WTC11 (cell line): ENCODE measurements around the gene PTPN13. TPM values are rescaled to one million over a fixed set of nuclear protein-coding genes. Genes with fewer than 3 reads are reported as not detected.

Experiments
- ATAC-seq: fragments of 200-7000 bp; cut with Tn5 transposase; 2 replicates; pipeline ENCODE4 v1.10.0; 2021; ENCODE audit warnings: mild to moderate bottlenecking, moderate library complexity
- CTCF ChIA-PET: fragments of 300-600 bp; sonication (Branson Sonifier 250); formaldehyde crosslinking; loops from one replicate; lab custom pipeline; 2021; ENCODE audit warnings: antibody characterized with exemption; lab: Charles Lee
- POLR2A ChIA-PET: fragments of 350-600 bp; sonication (Branson Sonifier 250); formaldehyde crosslinking; loops from one replicate; lab custom pipeline; 2021; ENCODE audit warnings: antibody characterized with exemption; lab: Charles Lee
- DNase-seq: peaks from one replicate; pipeline ENCODE4 v3.0.0; 2021; ENCODE audit warnings: low spot score
- H3K27ac Mint-ChIP-seq: 2 replicates; pipeline ENCODE4 v1.8.0; 2021; ENCODE audit warnings: mixed read lengths
- H3K27me3 Mint-ChIP-seq: 2 replicates; pipeline ENCODE4 v1.8.0; 2021; ENCODE audit warnings: low read depth, mild to moderate bottlenecking, moderate library complexity, mixed read lengths
- H3K36me3 Mint-ChIP-seq: 2 replicates; pipeline ENCODE4 v1.8.0; 2021; ENCODE audit warnings: mixed read lengths
- H3K4me1 Mint-ChIP-seq: 2 replicates; pipeline ENCODE4 v1.8.0; 2022; ENCODE audit warnings: mixed read lengths
- H3K4me3 Mint-ChIP-seq: 2 replicates; pipeline ENCODE4 v1.8.0; 2021; ENCODE audit warnings: mild to moderate bottlenecking, moderate library complexity, mixed read lengths
- H3K9me3 Mint-ChIP-seq: 2 replicates; pipeline ENCODE4 v1.8.0; 2021; ENCODE audit warnings: mixed read lengths
- ATF1 ChIP-seq: sonication (generic); formaldehyde crosslinking; IDR thresholded peaks from 2 replicates; pipeline ENCODE4 v1.8.1; 2023; ENCODE audit warnings: mild to moderate bottlenecking, moderate library complexity, missing genetic modification reagents
- CREB1 ChIP-seq: sonication (generic); formaldehyde crosslinking; IDR thresholded peaks from 2 replicates; pipeline ENCODE4 v1.8.0; 2023; ENCODE audit warnings: mild to moderate bottlenecking, missing genetic modification reagents
- CREM ChIP-seq: sonication (generic); formaldehyde crosslinking; IDR thresholded peaks from 2 replicates; pipeline ENCODE4 v1.8.1; 2022; ENCODE audit warnings: mild to moderate bottlenecking, missing genetic modification reagents, moderate library complexity
- FOXJ3 ChIP-seq: sonication (generic); formaldehyde crosslinking; IDR thresholded peaks from 2 replicates; pipeline ENCODE4 v1.9.0; 2021; ENCODE audit warnings: missing genetic modification reagents, mild to moderate bottlenecking, borderline replicate concordance
- FOXK1 ChIP-seq: sonication (generic); formaldehyde crosslinking; IDR thresholded peaks from 2 replicates; pipeline ENCODE4 v1.8.0; 2022; ENCODE audit warnings: mild to moderate bottlenecking, moderate library complexity, missing genetic modification reagents
- GABPB1 ChIP-seq: sonication (generic); formaldehyde crosslinking; IDR thresholded peaks from 2 replicates; pipeline ENCODE4 v1.8.1; 2023; ENCODE audit warnings: mild to moderate bottlenecking, missing genetic modification reagents
- NR3C1 ChIP-seq: sonication (generic); formaldehyde crosslinking; conservative IDR thresholded peaks from 2 replicates; pipeline ENCODE4 v1.8.1; 2023; ENCODE audit warnings: low read depth, mild to moderate bottlenecking, missing genetic modification reagents
- RELA ChIP-seq: sonication (generic); formaldehyde crosslinking; IDR thresholded peaks from 2 replicates; pipeline ENCODE4 v1.8.1; 2022; ENCODE audit warnings: missing genetic modification reagents, mild to moderate bottlenecking, borderline replicate concordance
- SMAD4 ChIP-seq: sonication (generic); formaldehyde crosslinking; IDR thresholded peaks from 2 replicates; pipeline ENCODE4 v1.8.0; 2022; ENCODE audit warnings: mild to moderate bottlenecking, missing genetic modification reagents
- TP53 ChIP-seq: sonication (generic); formaldehyde crosslinking; IDR thresholded peaks from 2 replicates; pipeline ENCODE4 v1.8.1; 2023; ENCODE audit warnings: mild to moderate bottlenecking, missing genetic modification reagents
- ZBTB21 ChIP-seq: sonication (generic); formaldehyde crosslinking; IDR thresholded peaks from 2 replicates; pipeline ENCODE4 v1.8.1; 2023; ENCODE audit warnings: mild to moderate bottlenecking, missing genetic modification reagents, borderline replicate concordance
- ZNF121 ChIP-seq: sonication (generic); formaldehyde crosslinking; IDR thresholded peaks from 2 replicates; pipeline ENCODE4 v1.8.0; 2023; ENCODE audit warnings: missing genetic modification reagents
- ZNF138 ChIP-seq: sonication (generic); formaldehyde crosslinking; conservative IDR thresholded peaks from 2 replicates; pipeline ENCODE4 v1.8.1; 2022; ENCODE audit warnings: mild to moderate bottlenecking, moderate library complexity, missing genetic modification reagents
- ZNF317 ChIP-seq: sonication (generic); formaldehyde crosslinking; IDR thresholded peaks from 2 replicates; pipeline ENCODE4 v1.8.1; 2023; ENCODE audit warnings: low read depth, mild to moderate bottlenecking, moderate library complexity, missing genetic modification reagents, borderline replicate concordance
- total RNA-seq: library from RNA; stranded (reverse); gene quantifications from 3 replicates; pipeline ENCODE4 v1.2.3, GENCODE V29; 2021
- TF ChIP-seq, protein P1 (sequence below): sonication (generic); formaldehyde crosslinking; IDR thresholded peaks from 2 replicates; pipeline ENCODE4 v1.8.1; 2022; ENCODE audit warnings: mild to moderate bottlenecking, missing genetic modification reagents, moderate library complexity, borderline replicate concordance
- TF ChIP-seq, protein P2 (sequence below): sonication (generic); formaldehyde crosslinking; IDR thresholded peaks from 2 replicates; pipeline ENCODE4 v1.8.0; 2022; ENCODE audit warnings: mild to moderate bottlenecking, missing genetic modification reagents
- TF ChIP-seq, protein P3 (sequence below): sonication (generic); formaldehyde crosslinking; IDR thresholded peaks from 2 replicates; pipeline ENCODE4 v1.8.1; 2022; ENCODE audit warnings: mild to moderate bottlenecking, moderate library complexity, missing genetic modification reagents
- TF ChIP-seq, protein P4 (sequence below): fragments of 250-450 bp; sonication (Bioruptor Pico); IDR thresholded peaks from 2 replicates; pipeline ENCODE4 v2.1.2; 2022; ENCODE audit warnings: mild to moderate bottlenecking, moderate library complexity
- TF ChIP-seq, protein P5 (sequence below): sonication (generic); formaldehyde crosslinking; IDR thresholded peaks from 2 replicates; pipeline ENCODE4 v1.8.1; 2022; ENCODE audit warnings: low read depth, mild to moderate bottlenecking, moderate library complexity, missing genetic modification reagents, borderline replicate concordance
- TF ChIP-seq, protein P6 (sequence below): sonication (generic); formaldehyde crosslinking; IDR thresholded peaks from 2 replicates; pipeline ENCODE4 v1.8.0; 2022; ENCODE audit warnings: mild to moderate bottlenecking, missing genetic modification reagents
- TF ChIP-seq, protein P7 (sequence below): sonication (generic); formaldehyde crosslinking; IDR thresholded peaks from 2 replicates; pipeline ENCODE4 v1.8.1; 2022; ENCODE audit warnings: low read depth, missing genetic modification reagents, borderline replicate concordance
- TF ChIP-seq, protein P8 (sequence below): sonication (generic); formaldehyde crosslinking; IDR thresholded peaks from 2 replicates; pipeline ENCODE4 v1.8.1; 2023; ENCODE audit warnings: mild to moderate bottlenecking, missing genetic modification reagents, moderate library complexity
- TF ChIP-seq, protein P9 (sequence below): sonication (generic); formaldehyde crosslinking; IDR thresholded peaks from 2 replicates; pipeline ENCODE4 v1.8.0; 2022; ENCODE audit warnings: mild to moderate bottlenecking, missing genetic modification reagents

The PTPN13 gene
- total RNA-seq, 1 experiment from 2014 or later: 49.7 TPM

DNA sequence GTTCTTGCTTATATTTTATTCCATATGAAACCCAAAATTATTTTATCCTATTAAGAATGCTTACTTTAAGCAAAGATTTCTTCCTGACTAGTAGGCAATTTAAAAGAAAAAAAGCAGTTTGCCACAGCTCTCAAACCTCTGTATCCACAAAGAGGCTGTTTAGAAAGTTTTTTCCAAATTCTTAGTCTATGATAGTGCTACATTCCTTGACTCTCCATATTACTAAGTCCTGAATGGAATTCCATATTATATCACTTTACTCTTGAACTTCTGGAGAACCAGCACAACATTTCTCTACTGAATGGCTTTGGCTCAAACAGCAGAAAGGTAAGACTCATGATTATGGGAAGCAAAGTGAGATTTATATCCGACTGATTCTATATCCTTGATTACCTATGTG lies 246.7 kb downstream of the PTPN13 start:
- H3K4me1 Mint-ChIP-seq: 0 out of 2 replicates have a peak, but pooled peaks cover 3% of the 10 kb centered on the region

DNA sequence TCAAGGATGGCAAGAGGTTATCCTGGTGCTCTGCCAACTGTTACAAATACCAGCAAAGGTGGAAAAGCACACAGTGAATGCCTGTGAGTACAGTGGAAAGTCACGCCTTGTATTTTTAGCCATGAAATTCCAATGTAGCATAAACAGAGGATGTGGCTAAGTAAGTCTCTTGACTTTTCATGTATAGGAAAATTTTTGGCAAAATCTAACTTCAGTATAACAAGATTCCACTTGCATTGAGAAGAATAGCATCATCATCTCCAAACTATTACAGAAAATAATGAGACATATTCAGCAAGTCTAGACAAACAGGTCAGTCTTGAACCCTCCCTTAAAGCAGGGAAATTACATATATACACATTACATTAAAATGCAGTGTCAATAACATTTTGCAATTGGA lies 247.2 kb downstream of the PTPN13 start:
- Mint-ChIP-seq H3K9me3 (no peaks in the 10 kb centered on the region), H3K4me3 (no peak overlapping the region), H3K27ac (no peak overlapping the region), H3K27me3 (no peaks in the 10 kb centered on the region; the same call in 1 of the 2 replicates), H3K4me1 (0 out of 2 replicates have a peak, but pooled peaks cover 3% of the 10 kb centered on the region), H3K36me3 (no peaks in the 10 kb centered on the region)
- DNase-seq (no peak), ATAC-seq (no peak)
- ChIA-PET CTCF (no interaction called here), POLR2A (no interaction called here)
- TF ChIP-seq, protein P1, sequence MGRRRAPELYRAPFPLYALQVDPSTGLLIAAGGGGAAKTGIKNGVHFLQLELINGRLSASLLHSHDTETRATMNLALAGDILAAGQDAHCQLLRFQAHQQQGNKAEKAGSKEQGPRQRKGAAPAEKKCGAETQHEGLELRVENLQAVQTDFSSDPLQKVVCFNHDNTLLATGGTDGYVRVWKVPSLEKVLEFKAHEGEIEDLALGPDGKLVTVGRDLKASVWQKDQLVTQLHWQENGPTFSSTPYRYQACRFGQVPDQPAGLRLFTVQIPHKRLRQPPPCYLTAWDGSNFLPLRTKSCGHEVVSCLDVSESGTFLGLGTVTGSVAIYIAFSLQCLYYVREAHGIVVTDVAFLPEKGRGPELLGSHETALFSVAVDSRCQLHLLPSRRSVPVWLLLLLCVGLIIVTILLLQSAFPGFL: no peak
- TF ChIP-seq, protein P2, sequence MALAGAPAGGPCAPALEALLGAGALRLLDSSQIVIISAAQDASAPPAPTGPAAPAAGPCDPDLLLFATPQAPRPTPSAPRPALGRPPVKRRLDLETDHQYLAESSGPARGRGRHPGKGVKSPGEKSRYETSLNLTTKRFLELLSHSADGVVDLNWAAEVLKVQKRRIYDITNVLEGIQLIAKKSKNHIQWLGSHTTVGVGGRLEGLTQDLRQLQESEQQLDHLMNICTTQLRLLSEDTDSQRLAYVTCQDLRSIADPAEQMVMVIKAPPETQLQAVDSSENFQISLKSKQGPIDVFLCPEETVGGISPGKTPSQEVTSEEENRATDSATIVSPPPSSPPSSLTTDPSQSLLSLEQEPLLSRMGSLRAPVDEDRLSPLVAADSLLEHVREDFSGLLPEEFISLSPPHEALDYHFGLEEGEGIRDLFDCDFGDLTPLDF (CRISPR knock-in tag): no peak
- TF ChIP-seq SMAD4 (CRISPR knock-in tag) (no peak), ATF1 (CRISPR knock-in tag) (no peak), ZBTB21 (CRISPR knock-in tag) (no peak)
- TF ChIP-seq, protein P3, sequence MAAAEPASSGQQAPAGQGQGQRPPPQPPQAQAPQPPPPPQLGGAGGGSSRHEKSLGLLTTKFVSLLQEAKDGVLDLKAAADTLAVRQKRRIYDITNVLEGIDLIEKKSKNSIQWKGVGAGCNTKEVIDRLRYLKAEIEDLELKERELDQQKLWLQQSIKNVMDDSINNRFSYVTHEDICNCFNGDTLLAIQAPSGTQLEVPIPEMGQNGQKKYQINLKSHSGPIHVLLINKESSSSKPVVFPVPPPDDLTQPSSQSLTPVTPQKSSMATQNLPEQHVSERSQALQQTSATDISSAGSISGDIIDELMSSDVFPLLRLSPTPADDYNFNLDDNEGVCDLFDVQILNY (CRISPR knock-in tag): no peak
- TF ChIP-seq, protein P4, sequence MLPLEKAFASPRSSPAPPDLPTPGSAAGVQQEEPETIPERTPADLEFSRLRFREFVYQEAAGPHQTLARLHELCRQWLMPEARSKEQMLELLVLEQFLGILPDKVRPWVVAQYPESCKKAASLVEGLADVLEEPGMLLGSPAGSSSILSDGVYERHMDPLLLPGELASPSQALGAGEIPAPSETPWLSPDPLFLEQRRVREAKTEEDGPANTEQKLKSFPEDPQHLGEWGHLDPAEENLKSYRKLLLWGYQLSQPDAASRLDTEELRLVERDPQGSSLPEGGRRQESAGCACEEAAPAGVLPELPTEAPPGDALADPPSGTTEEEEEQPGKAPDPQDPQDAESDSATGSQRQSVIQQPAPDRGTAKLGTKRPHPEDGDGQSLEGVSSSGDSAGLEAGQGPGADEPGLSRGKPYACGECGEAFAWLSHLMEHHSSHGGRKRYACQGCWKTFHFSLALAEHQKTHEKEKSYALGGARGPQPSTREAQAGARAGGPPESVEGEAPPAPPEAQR (CRISPR knock-in tag): no peak

More for the DNA sequence above, 246.7 kb downstream of the PTPN13 start:
- no peaks in the 10 kb centered on the region for H3K9me3 Mint-ChIP-seq
- no peak for DNase-seq
- ChIA-PET CTCF (interaction anchor here (1.6 kb wide), 1 partner anchor 38 kb away, joined by 4 read pairs; no protein-coding TSS in a partner anchor), POLR2A (no interaction called here)
- H3K27me3 Mint-ChIP-seq: no peaks in the 10 kb centered on the region; the same call in 1 of the 2 replicates
- TF ChIP-seq ZBTB21 (CRISPR knock-in tag) (no peak), ZNF121 (no peak), FOXK1 (CRISPR knock-in tag) (no peak), ZNF317 (CRISPR knock-in tag) (no peak), CREM (CRISPR knock-in tag) (no peak), NR3C1 (CRISPR knock-in tag) (no peak), TP53 (CRISPR knock-in tag) (no peak), GABPB1 (no peak), RELA (CRISPR knock-in tag) (no peak), CREB1 (no peak), FOXJ3 (no peak), ZNF138 (CRISPR knock-in tag) (no peak)
- TF ChIP-seq, protein P5, sequence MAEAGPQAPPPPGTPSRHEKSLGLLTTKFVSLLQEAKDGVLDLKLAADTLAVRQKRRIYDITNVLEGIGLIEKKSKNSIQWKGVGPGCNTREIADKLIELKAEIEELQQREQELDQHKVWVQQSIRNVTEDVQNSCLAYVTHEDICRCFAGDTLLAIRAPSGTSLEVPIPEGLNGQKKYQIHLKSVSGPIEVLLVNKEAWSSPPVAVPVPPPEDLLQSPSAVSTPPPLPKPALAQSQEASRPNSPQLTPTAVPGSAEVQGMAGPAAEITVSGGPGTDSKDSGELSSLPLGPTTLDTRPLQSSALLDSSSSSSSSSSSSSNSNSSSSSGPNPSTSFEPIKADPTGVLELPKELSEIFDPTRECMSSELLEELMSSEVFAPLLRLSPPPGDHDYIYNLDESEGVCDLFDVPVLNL: no peak
- TF ChIP-seq, protein P6, sequence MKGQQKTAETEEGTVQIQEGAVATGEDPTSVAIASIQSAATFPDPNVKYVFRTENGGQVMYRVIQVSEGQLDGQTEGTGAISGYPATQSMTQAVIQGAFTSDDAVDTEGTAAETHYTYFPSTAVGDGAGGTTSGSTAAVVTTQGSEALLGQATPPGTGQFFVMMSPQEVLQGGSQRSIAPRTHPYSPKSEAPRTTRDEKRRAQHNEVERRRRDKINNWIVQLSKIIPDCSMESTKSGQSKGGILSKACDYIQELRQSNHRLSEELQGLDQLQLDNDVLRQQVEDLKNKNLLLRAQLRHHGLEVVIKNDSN (CRISPR knock-in tag): no peak
- TF ChIP-seq, protein P7, sequence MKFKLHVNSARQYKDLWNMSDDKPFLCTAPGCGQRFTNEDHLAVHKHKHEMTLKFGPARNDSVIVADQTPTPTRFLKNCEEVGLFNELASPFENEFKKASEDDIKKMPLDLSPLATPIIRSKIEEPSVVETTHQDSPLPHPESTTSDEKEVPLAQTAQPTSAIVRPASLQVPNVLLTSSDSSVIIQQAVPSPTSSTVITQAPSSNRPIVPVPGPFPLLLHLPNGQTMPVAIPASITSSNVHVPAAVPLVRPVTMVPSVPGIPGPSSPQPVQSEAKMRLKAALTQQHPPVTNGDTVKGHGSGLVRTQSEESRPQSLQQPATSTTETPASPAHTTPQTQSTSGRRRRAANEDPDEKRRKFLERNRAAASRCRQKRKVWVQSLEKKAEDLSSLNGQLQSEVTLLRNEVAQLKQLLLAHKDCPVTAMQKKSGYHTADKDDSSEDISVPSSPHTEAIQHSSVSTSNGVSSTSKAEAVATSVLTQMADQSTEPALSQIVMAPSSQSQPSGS: no peak
- TF ChIP-seq, protein P8, sequence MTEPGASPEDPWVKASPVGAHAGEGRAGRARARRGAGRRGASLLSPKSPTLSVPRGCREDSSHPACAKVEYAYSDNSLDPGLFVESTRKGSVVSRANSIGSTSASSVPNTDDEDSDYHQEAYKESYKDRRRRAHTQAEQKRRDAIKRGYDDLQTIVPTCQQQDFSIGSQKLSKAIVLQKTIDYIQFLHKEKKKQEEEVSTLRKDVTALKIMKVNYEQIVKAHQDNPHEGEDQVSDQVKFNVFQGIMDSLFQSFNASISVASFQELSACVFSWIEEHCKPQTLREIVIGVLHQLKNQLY (CRISPR knock-in tag): no peak
- TF ChIP-seq, protein P9, sequence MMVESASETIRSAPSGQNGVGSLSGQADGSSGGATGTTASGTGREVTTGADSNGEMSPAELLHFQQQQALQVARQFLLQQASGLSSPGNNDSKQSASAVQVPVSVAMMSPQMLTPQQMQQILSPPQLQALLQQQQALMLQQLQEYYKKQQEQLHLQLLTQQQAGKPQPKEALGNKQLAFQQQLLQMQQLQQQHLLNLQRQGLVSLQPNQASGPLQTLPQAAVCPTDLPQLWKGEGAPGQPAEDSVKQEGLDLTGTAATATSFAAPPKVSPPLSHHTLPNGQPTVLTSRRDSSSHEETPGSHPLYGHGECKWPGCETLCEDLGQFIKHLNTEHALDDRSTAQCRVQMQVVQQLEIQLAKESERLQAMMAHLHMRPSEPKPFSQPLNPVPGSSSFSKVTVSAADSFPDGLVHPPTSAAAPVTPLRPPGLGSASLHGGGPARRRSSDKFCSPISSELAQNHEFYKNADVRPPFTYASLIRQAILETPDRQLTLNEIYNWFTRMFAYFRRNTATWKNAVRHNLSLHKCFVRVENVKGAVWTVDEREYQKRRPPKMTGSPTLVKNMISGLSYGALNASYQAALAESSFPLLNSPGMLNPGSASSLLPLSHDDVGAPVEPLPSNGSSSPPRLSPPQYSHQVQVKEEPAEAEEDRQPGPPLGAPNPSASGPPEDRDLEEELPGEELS (CRISPR knock-in tag): no peak
- no peak overlapping the region for H3K4me3 Mint-ChIP-seq
- H3K36me3 Mint-ChIP-seq: no peaks in the 10 kb centered on the region
- no peak overlapping the region for H3K27ac Mint-ChIP-seq
- ATAC-seq: no peak
